Panc1 (cell line): Measurements from ENCODE around the gene NR5A2. TPM values are rescaled to one million over a fixed set of nuclear protein-coding genes. Genes with fewer than 3 reads are reported as not detected.

Experiments
- ATAC-seq: fragments of 200-7000 bp; cut with Tn5 transposase; 2 replicates; pipeline ENCODE4 v1.9.1; 2020; ENCODE audit warnings: mild to moderate bottlenecking, moderate library complexity
- BruUV-seq: library from RNA; stranded (reverse); fragments of 400-500 nt; replicated peaks from 2 replicates; lab custom pipeline; 2021; lab: Mats Ljungman, UMichigan
- CTCF ChIA-PET: fragments of 300-600 bp; sonication (Branson Sonifier 250); formaldehyde crosslinking; loops from one replicate; lab custom pipeline; 2022; ENCODE audit warnings: antibody characterized with exemption; lab: Charles Lee
- POLR2A ChIA-PET: fragments of 300-600 bp; sonication (Branson Sonifier 250); formaldehyde crosslinking; loops from one replicate; lab custom pipeline; 2022; ENCODE audit warnings: antibody characterized with exemption; lab: Charles Lee
- DNase-seq: peaks from one replicate; pipeline ENCODE4 v3.0.0-alpha.2; 2010; ENCODE audit warnings: low read depth, low spot score
- H3K27ac ChIP-seq: 2 replicates; pipeline ENCODE4 v1.5.1; 2011; ENCODE audit warnings: mild to moderate bottlenecking, low read length, inconsistent platforms
- H3K27me3 ChIP-seq: fragments of 200-500 bp; sonication (Bioruptor generic); 2 replicates; pipeline ENCODE4 v1.6.0; 2014; ENCODE audit warnings: low read length, inconsistent platforms; ENCODE audit not compliant: control insufficient read depth, insufficient read depth
- H3K36me3 ChIP-seq: fragments of 200-500 bp; sonication (Bioruptor generic); 2 replicates; pipeline ENCODE4 v1.5.1; 2014; ENCODE audit warnings: inconsistent platforms, mild to moderate bottlenecking, low read length, moderate library complexity; ENCODE audit not compliant: control insufficient read depth, insufficient read depth
- H3K4me1 ChIP-seq: 2 replicates; pipeline ENCODE4 v1.5.1; 2011; ENCODE audit warnings: inconsistent platforms, mild to moderate bottlenecking, low read length, moderate library complexity; ENCODE audit not compliant: control insufficient read depth, insufficient read depth
- H3K4me3 ChIP-seq, 2 experiments: 2 replicates each; pipeline ENCODE4 v1.5.1; 2011 to 2012; ENCODE audit warnings: low read depth in 2 of 2, low read length in 2 of 2, mild to moderate bottlenecking in 2 of 2, inconsistent platforms in 1 of 2, moderate library complexity in 1 of 2
- H3K9me3 ChIP-seq: fragments of 200-500 bp; sonication (Bioruptor generic); 2 replicates; pipeline ENCODE4 v1.5.1; 2014; ENCODE audit warnings: low read depth, mild to moderate bottlenecking, inconsistent platforms, low read length, moderate library complexity; ENCODE audit not compliant: control insufficient read depth, insufficient read depth
- POLR2AphosphoS5 ChIP-seq: IDR thresholded peaks from 2 replicates; pipeline ENCODE4 v1.6.1; 2012; ENCODE audit warnings: mild to moderate bottlenecking, low read depth, low read length, moderate library complexity
- SIN3A ChIP-seq: IDR thresholded peaks from 2 replicates; pipeline ENCODE4 v1.6.1; 2012; ENCODE audit warnings: low read depth, mild to moderate bottlenecking, low read length, moderate library complexity, borderline replicate concordance; ENCODE audit not compliant: insufficient read depth
- TCF7L2 ChIP-seq: IDR thresholded peaks from 2 replicates; pipeline ENCODE4 v1.6.1; 2011; ENCODE audit warnings: mild to moderate bottlenecking, low read depth, low read length, inconsistent platforms
- in situ Hi-C: cut with HindIII; loops from 2 replicates; pipeline ENCODE4 v1.10.0; 2016; ENCODE audit warnings: low sequenced_read_pairs, low pct_unique_long_range_greater_than_20kb
- intact Hi-C: fragments of 100-400 bp; cut with micrococcal nuclease; formaldehyde crosslinking; loops from one replicate; pipeline ENCODE4 v1.10.0; 2022; ENCODE audit not compliant: unreplicated experiment
- total RNA-seq: library from RNA; stranded (reverse); gene quantifications from one replicate; pipeline ENCODE4 v1.2.1, GENCODE V29; 2021; ENCODE audit not compliant: unreplicated experiment
- TF ChIP-seq, protein P1 (sequence below), 2 experiments: IDR thresholded peaks; 2 replicates each; pipeline ENCODE4 v1.6.1; 2011 to 2012; ENCODE audit warnings: low read depth in 2 of 2, control low read depth in 1 of 2, low read length in 1 of 2, mild to moderate bottlenecking in 1 of 2, moderate library complexity in 1 of 2; ENCODE audit not compliant: insufficient read depth in 1 of 2
- TF ChIP-seq, protein P2 (sequence below): fragments of 450-650 bp; IDR thresholded peaks from 2 replicates; pipeline ENCODE4 v1.5.1; 2017; ENCODE audit warnings: mild to moderate bottlenecking

The NR5A2 gene
- total RNA-seq, 1 experiment from 2014 or later, result 4.3 TPM

DNA sequence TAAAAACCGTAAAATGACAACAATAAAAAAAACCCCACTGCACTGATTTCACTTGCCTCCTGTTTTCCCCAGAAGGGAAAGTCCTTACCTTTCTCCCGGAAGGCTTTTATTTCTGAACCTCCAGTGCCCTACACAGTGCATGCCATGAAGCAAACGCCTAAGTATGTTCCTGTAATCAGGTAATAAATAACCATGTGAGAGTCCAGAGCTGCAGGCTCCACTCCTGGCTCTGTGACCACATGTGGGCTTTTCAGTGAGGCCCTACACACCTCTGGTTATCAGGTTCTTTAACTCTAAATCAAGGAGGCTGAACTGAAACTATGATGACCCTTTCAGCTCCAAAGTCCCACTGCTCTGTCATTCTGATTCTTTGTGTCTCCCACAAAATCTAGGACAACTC, 20.8 kb upstream of the NR5A2 start:
- H3K27ac ChIP-seq, result no peak overlapping the region
- no peak for DNase-seq
- H3K4me1 ChIP-seq, result no peaks in the 10 kb centered on the region
- H3K36me3 ChIP-seq, result no peaks in the 10 kb centered on the region
- no peak for TF ChIP-seq POLR2AphosphoS5
- TF ChIP-seq, protein P1, sequence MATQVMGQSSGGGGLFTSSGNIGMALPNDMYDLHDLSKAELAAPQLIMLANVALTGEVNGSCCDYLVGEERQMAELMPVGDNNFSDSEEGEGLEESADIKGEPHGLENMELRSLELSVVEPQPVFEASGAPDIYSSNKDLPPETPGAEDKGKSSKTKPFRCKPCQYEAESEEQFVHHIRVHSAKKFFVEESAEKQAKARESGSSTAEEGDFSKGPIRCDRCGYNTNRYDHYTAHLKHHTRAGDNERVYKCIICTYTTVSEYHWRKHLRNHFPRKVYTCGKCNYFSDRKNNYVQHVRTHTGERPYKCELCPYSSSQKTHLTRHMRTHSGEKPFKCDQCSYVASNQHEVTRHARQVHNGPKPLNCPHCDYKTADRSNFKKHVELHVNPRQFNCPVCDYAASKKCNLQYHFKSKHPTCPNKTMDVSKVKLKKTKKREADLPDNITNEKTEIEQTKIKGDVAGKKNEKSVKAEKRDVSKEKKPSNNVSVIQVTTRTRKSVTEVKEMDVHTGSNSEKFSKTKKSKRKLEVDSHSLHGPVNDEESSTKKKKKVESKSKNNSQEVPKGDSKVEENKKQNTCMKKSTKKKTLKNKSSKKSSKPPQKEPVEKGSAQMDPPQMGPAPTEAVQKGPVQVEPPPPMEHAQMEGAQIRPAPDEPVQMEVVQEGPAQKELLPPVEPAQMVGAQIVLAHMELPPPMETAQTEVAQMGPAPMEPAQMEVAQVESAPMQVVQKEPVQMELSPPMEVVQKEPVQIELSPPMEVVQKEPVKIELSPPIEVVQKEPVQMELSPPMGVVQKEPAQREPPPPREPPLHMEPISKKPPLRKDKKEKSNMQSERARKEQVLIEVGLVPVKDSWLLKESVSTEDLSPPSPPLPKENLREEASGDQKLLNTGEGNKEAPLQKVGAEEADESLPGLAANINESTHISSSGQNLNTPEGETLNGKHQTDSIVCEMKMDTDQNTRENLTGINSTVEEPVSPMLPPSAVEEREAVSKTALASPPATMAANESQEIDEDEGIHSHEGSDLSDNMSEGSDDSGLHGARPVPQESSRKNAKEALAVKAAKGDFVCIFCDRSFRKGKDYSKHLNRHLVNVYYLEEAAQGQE (IDR thresholded peaks at IDR 0.05; ENCODE audit: insufficient read depth in 1 of 2, low read depth in 2 of 2, low read length in 1 of 2), result no peak
- no peak for TF ChIP-seq TCF7L2
- TF ChIP-seq SIN3A, result no peak
- TF ChIP-seq, protein P2, sequence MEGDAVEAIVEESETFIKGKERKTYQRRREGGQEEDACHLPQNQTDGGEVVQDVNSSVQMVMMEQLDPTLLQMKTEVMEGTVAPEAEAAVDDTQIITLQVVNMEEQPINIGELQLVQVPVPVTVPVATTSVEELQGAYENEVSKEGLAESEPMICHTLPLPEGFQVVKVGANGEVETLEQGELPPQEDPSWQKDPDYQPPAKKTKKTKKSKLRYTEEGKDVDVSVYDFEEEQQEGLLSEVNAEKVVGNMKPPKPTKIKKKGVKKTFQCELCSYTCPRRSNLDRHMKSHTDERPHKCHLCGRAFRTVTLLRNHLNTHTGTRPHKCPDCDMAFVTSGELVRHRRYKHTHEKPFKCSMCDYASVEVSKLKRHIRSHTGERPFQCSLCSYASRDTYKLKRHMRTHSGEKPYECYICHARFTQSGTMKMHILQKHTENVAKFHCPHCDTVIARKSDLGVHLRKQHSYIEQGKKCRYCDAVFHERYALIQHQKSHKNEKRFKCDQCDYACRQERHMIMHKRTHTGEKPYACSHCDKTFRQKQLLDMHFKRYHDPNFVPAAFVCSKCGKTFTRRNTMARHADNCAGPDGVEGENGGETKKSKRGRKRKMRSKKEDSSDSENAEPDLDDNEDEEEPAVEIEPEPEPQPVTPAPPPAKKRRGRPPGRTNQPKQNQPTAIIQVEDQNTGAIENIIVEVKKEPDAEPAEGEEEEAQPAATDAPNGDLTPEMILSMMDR, result no peak
- CTCF ChIA-PET, result interaction anchor here (0.8 kb wide), 1 partner anchor 353 kb away, joined by 4 read pairs; no protein-coding TSS in a partner anchor
- H3K4me3 ChIP-seq, result no peak overlapping the region
- H3K9me3 ChIP-seq, result no peaks in the 10 kb centered on the region
- BruUV-seq, result no TSS peak
- intact Hi-C loops, result no loop called here
- no peaks in the 10 kb centered on the region for H3K27me3 ChIP-seq
- POLR2A ChIA-PET, result interaction anchor here (0.6 kb wide), 1 partner anchor 12 kb away, joined by 5 read pairs; no protein-coding TSS in a partner anchor
- in situ Hi-C loops, result no loop called here
- ATAC-seq, result no peak

DNA sequence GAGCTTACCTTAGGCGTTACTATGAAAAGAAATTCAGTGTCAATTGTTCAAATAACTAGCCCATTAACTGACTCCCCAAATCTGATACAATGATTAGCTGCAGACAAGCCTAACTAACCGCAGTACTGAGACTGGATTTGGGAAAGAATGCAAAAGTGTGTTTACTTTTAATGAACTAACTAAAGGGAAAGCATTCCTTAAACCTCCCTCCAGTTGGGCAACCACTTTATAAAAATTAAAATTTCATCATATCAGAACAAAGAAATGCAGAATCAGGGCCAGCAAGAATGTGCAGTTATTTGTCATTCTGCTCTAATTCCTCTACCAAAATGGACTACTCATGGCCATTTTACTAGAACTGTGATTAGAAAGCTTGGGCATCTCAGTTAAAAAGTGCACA, 11.7 kb upstream of the NR5A2 start:
- intact Hi-C loops, result no loop called here
- no peak for ATAC-seq
- POLR2A ChIA-PET, result interaction anchor here (0.5 kb wide), 1 partner anchor 10 kb away, joined by 3 read pairs; no protein-coding TSS in a partner anchor

More for the DNA sequence above, 11.7 kb upstream of the NR5A2 start:
- in situ Hi-C loops, result no loop called here
- Histone ChIP-seq H3K27me3 (no peaks in the 10 kb centered on the region), H3K27ac (no peak overlapping the region), H3K9me3 (no peaks in the 10 kb centered on the region), H3K4me1 (no peaks in the 10 kb centered on the region), H3K4me3 (no peak overlapping the region), H3K36me3 (no peaks in the 10 kb centered on the region)
- TF ChIP-seq POLR2AphosphoS5 (no peak), TCF7L2 (no peak), SIN3A (no peak)
- TF ChIP-seq, protein P1 (IDR thresholded peaks at IDR 0.05; ENCODE audit: insufficient read depth in 1 of 2, low read depth in 2 of 2, low read length in 1 of 2), result no peak
- TF ChIP-seq, protein P2, result no peak
- no peak for DNase-seq
- BruUV-seq, result no TSS peak
- CTCF ChIA-PET, result no interaction called here
